ENCODE measurements around the gene IDH3A. TPM values are rescaled to one million over a fixed set of nuclear protein-coding genes. Genes with fewer than 3 reads are reported as not detected.
"Not testable (repeated sequence)": the region's sequence is repeated elsewhere in the genome, so short reads cannot be mapped to it uniquely, and the experiment has no call there.

Gene IDH3A
- polyA plus RNA-seq, 2 of the 4 experiments (the other 2 are of a cell fraction) = 85.6 to 149 TPM

DNA sequence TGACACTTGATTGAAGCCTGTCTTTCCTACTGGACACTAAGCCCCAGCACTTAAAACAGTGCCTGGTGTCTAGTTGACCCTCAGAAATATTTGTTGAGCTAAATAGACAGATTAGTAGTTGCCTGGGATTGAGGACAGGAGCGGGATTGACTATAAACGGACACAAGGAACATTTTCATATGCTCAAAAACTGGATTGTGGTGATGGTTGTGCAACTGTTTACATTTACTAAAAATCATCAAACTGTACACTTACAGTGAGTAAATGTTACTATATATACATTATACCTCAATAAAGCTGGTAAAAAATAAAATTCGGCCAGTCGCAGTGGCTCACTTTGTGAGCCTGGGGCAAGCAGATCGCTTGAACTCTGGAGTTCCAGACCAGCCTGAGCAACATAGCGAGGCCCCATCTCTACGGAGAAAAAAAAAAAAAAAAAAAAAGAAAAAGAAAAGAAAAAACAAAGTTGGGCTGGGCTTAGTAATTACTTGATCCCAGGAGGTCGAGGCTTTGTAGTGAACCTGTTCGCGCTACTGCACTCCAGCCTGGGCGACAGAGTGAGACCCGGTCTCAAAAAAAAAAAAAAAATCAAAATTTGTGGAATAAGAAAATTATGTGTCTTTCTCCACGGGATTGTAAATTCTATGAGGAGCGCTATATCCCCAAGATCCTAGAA lies 632 bp upstream of the IDH3A start:
- TF ChIP-seq, protein P1, sequence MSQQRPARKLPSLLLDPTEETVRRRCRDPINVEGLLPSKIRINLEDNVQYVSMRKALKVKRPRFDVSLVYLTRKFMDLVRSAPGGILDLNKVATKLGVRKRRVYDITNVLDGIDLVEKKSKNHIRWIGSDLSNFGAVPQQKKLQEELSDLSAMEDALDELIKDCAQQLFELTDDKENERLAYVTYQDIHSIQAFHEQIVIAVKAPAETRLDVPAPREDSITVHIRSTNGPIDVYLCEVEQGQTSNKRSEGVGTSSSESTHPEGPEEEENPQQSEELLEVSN (IDR thresholded peaks at IDR 0.05; ENCODE audit: borderline replicate concordance, low read depth) = no peak
- no peak for TF ChIP-seq SMC3 (IDR thresholded peaks at IDR 0.05)
- TF ChIP-seq ZC3H11A (IDR thresholded peaks at IDR 0.05) = no peak
- TF ChIP-seq JUN (IDR thresholded peaks at IDR 0.05) = peak in 1 of 2 experiments; percentile 76; a peak in 2 of 5 replicates
- TF ChIP-seq GATA3 (IDR thresholded peaks at IDR 0.05; ENCODE audit: borderline replicate concordance) = no peak
- TF ChIP-seq, protein P2, sequence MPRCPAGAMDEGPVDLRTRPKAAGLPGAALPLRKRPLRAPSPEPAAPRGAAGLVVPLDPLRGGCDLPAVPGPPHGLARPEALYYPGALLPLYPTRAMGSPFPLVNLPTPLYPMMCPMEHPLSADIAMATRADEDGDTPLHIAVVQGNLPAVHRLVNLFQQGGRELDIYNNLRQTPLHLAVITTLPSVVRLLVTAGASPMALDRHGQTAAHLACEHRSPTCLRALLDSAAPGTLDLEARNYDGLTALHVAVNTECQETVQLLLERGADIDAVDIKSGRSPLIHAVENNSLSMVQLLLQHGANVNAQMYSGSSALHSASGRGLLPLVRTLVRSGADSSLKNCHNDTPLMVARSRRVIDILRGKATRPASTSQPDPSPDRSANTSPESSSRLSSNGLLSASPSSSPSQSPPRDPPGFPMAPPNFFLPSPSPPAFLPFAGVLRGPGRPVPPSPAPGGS (IDR thresholded peaks at IDR 0.05) = no peak
- TF ChIP-seq, protein P3, sequence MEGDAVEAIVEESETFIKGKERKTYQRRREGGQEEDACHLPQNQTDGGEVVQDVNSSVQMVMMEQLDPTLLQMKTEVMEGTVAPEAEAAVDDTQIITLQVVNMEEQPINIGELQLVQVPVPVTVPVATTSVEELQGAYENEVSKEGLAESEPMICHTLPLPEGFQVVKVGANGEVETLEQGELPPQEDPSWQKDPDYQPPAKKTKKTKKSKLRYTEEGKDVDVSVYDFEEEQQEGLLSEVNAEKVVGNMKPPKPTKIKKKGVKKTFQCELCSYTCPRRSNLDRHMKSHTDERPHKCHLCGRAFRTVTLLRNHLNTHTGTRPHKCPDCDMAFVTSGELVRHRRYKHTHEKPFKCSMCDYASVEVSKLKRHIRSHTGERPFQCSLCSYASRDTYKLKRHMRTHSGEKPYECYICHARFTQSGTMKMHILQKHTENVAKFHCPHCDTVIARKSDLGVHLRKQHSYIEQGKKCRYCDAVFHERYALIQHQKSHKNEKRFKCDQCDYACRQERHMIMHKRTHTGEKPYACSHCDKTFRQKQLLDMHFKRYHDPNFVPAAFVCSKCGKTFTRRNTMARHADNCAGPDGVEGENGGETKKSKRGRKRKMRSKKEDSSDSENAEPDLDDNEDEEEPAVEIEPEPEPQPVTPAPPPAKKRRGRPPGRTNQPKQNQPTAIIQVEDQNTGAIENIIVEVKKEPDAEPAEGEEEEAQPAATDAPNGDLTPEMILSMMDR (IDR thresholded peaks at IDR 0.05) = no peak
- peak; percentile 74; the same call in 1 of the 2 replicates for TF ChIP-seq PHF8 (IDR thresholded peaks at IDR 0.05; ENCODE audit: borderline replicate concordance, low read depth)
- peak; percentile 50 to 64; a peak in 2 of 4 replicates for TF ChIP-seq CEBPB (IDR thresholded peaks at IDR 0.05)
- no peak for TF ChIP-seq SREBF2 (IDR thresholded peaks at IDR 0.05)
- ATAC-seq = peak in 1 of 2 experiments; percentile 57; a peak in 3 of 6 replicates
- ChIA-PET CTCF (interaction anchor here (0.6 to 6.9 kb wide), 16 partner anchors 9 to 454 kb away, joined by 3 to 54 read pairs (median 3); partner anchors contain the start of gene CIB2), POLR2A (interaction anchor here (0.6 to 3.4 kb wide), 12 partner anchors 9 to 1591 kb away, joined by 3 to 16 read pairs (median 6); partner anchors contain the start of genes CIB2, PSMA4 and SKIC8)
- FAIRE-seq = no peak
- WGBS (ENCODE audit: missing lambda C conversion rate) = 11% methylated on average over 14 of the region's 14 CpGs
- H3K4me1 ChIP-seq = peaks cover 16% of the 10 kb centered on the region
- H3K4me2 ChIP-seq = peak overlapping the region; percentile 78
- peak overlapping the region; percentile 80 to 84 for H3K27ac ChIP-seq
- DNase-seq (ENCODE audit: low read depth in 1 of 2, low spot score in 1 of 2) = no peak
- no peaks in the 10 kb centered on the region for H3K9me3 ChIP-seq
- H3K4me3 ChIP-seq = peak overlapping the region; percentile 74

DNA sequence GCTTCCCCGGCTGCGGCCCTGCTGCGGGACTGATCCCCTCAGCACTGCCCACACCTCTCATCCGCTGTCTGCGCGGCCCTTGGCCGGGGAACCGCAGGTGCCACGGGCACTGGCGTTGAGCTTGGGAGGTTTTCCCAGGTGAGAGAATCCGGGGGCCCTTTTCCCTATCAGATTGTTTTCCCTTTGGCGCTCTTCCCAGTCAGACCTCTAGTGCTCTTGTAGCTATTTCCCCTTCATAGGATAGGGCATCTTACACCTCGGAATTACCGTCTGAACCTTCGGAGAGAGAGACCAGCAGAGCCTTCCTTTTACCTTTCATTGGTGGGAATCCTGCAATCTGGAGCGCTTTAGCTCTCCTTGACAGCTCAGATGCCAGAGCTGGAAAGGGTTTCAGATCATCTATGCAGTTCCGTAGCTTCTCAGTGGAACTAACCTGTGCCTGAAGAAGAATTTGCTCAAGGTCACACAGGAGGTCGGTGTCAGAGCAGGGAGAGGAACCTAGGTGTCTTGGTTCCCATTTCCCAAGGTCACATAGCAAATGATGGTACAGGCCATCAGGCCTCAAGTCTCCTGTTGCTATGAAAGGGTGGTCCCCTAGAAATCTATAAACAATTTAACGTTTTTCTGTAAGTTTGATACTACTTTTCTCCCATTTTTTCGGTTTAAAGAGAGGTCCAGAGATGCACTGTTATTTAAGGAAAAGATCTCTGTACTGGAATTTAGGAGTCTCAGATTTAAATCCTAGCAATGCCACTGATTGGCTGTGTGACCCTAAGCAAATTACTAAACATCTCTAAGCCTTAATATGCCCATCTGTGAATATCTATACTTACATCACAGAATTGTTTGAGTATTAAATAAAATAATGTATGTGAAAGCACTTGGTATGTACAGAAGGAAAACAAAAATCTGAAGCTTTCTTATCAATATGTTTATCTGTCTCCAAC lies 916 bp downstream of the IDH3A start:
- no peak for FAIRE-seq
- no peak for TF ChIP-seq HOXB5 (CRISPR knock-in tag; IDR thresholded peaks at IDR 0.05)
- no peak for TF ChIP-seq RNF2 (IDR thresholded peaks at IDR 0.05; ENCODE audit: borderline replicate concordance, low read depth)
- TF ChIP-seq CEBPB (IDR thresholded peaks at IDR 0.05) = no peak
- no peak for TF ChIP-seq CBX8 (IDR thresholded peaks at IDR 0.05)
- no peak for TF ChIP-seq HOXB13 (CRISPR knock-in tag; IDR thresholded peaks at IDR 0.05; ENCODE audit: low read depth)
- no peak for TF ChIP-seq KDM1A (IDR thresholded peaks at IDR 0.05; ENCODE audit: low read depth)
- no peak for TF ChIP-seq GATA3 (IDR thresholded peaks at IDR 0.05; ENCODE audit: borderline replicate concordance)
- TF ChIP-seq ZC3H11A (IDR thresholded peaks at IDR 0.05) = no peak
- TF ChIP-seq ZFP36 (IDR thresholded peaks at IDR 0.05; ENCODE audit: borderline replicate concordance, partially characterized antibody) = no peak
- TF ChIP-seq SREBF2 (IDR thresholded peaks at IDR 0.05) = no peak
- no peak for TF ChIP-seq POLR2AphosphoS2 (conservative IDR thresholded peaks at IDR 0.05; ENCODE audit: low read length)
- TF ChIP-seq POLR2A (IDR thresholded peaks at IDR 0.05; ENCODE audit: low read length) = no peak
- TF ChIP-seq, protein P4, sequence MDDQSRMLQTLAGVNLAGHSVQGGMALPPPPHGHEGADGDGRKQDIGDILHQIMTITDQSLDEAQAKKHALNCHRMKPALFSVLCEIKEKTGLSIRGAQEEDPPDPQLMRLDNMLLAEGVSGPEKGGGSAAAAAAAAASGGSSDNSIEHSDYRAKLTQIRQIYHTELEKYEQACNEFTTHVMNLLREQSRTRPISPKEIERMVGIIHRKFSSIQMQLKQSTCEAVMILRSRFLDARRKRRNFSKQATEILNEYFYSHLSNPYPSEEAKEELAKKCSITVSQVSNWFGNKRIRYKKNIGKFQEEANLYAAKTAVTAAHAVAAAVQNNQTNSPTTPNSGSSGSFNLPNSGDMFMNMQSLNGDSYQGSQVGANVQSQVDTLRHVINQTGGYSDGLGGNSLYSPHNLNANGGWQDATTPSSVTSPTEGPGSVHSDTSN (IDR thresholded peaks at IDR 0.05) = no peak
- TF ChIP-seq JUN (IDR thresholded peaks at IDR 0.05) = no peak
- Histone ChIP-seq H3K4me1 (peaks cover 16% of the 10 kb centered on the region), H3K9me3 (no peaks in the 10 kb centered on the region), H3K27ac (peak overlapping the region; percentile 78 to 92), H3K4me2 (peak overlapping the region; percentile 95), H3K4me3 (peak overlapping the region; percentile 74)
- DNase-seq (ENCODE audit: low read depth in 1 of 2, low spot score in 1 of 2) = peak; percentile 21 to 46
- ChIA-PET POLR2A (interaction anchor here (0.9 to 3.4 kb wide), 6 partner anchors 11 to 390 kb away, joined by 4 to 16 read pairs (median 8); partner anchors contain the start of genes CIB2, IREB2, PSMA4 and SKIC8), CTCF (interaction anchor here (0.7 to 6.9 kb wide), 14 partner anchors 11 to 333 kb away, joined by 3 to 54 read pairs (median 3); partner anchors contain the start of gene CIB2)
- WGBS (ENCODE audit: missing lambda C conversion rate) = 13% methylated on average over 19 of the region's 20 CpGs
- peak; percentile 8 to 26; a peak in 5 of 6 replicates for ATAC-seq

DNA sequence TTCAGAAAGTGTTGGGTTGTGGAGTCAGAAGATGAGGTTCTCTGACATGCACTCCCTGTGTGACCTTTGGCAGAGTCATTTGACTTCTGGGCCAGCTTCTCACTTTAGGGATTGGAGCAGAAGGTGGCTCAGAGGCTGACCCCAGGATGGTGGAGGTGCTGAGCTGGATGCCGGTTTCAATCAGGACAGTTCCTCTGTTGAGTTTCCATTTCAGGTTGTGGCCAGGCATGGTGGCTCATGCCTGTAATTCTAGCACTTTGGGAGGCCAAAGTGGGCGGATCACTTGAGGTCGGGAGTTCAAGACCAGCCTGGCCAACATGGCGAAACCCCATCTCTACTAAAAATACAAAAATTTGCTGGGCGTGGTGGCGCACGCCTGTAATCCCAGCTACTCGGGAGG lies 1.9 kb downstream of the IDH3A start:
- ATAC-seq; FAIRE-seq; H3K9me3 ChIP-seq; H3K4me3 ChIP-seq; DNase-seq (ENCODE audit: low read depth in 1 of 2, low spot score in 1 of 2); H3K27ac ChIP-seq; POLR2A ChIA-PET: not testable (repeated sequence)
- CTCF ChIA-PET = interaction anchor here (1.4 to 6.9 kb wide), 6 partner anchors 11 to 43 kb away, joined by 3 to 54 read pairs (median 8); partner anchors contain the start of gene CIB2
- 93% methylated on average over 8 of the region's 8 CpGs for WGBS (ENCODE audit: missing lambda C conversion rate)
- Histone ChIP-seq H3K4me1 (peaks cover 22% of the 10 kb centered on the region), H3K4me2 (peak overlapping the region; percentile 95; the same call in 2 of the 3 replicates)
